Natural killer cell (primary cell): ENCODE measurements around the gene CTNNAL1. TPM values are rescaled to one million over a fixed set of nuclear protein-coding genes. Genes with fewer than 3 reads are reported as not detected.

Experiments
- ATAC-seq, 3 donors: fragments of 150-1000 bp in 2 of 3; fragments of 200-7000 bp in 1 of 3; cut with Tn5 transposase; 1 replicate in 1 of 3; 2 replicates in 2 of 3; pipeline ENCODE4 v1.10.0; 2021; ENCODE audit warnings: mild to moderate bottlenecking in 2 of 3, moderate library complexity in 2 of 3
- DNase-seq, 2 donors: peaks; one replicate each; pipeline versions ENCODE4 v3.0.0 to v3.0.0-alpha.2; 2013 to 2021; ENCODE audit warnings: mixed read lengths in 1 of 2
- H3K27ac ChIP-seq: one replicate; pipeline ENCODE4 v1.5.1; 2013; ENCODE audit warnings: mild to moderate bottlenecking, low read length
- H3K27me3 ChIP-seq: one replicate; pipeline ENCODE4 v1.6.1; 2013; ENCODE audit warnings: low read length; ENCODE audit not compliant: control insufficient read depth, insufficient read depth
- H3K36me3 ChIP-seq: one replicate; pipeline ENCODE4 v1.6.1; 2013; ENCODE audit warnings: low read length; ENCODE audit not compliant: control insufficient read depth, insufficient read depth
- H3K4me1 ChIP-seq: one replicate; pipeline ENCODE4 v1.6.1; 2013; ENCODE audit warnings: low read length; ENCODE audit not compliant: control insufficient read depth, insufficient read depth
- H3K4me3 ChIP-seq: one replicate; pipeline ENCODE4 v1.5.1; 2013; ENCODE audit warnings: low read length
- H3K9me3 ChIP-seq: one replicate; pipeline ENCODE4 v1.6.1; 2013; ENCODE audit warnings: low read length; ENCODE audit not compliant: control insufficient read depth, insufficient read depth
- H3K27ac Mint-ChIP-seq, 2 donors: one replicate each; pipeline ENCODE4 v1.8.0; 2022; ENCODE audit warnings: mild to moderate bottlenecking in 2 of 2, mixed read lengths in 2 of 2, moderate library complexity in 1 of 2
- H3K27me3 Mint-ChIP-seq, 2 donors: one replicate each; pipeline ENCODE4 v1.8.0; 2022; ENCODE audit warnings: low read depth in 2 of 2, mixed read lengths in 2 of 2
- H3K36me3 Mint-ChIP-seq: one replicate; pipeline ENCODE4 v1.8.0; 2022; ENCODE audit warnings: mixed read lengths
- H3K4me1 Mint-ChIP-seq, 2 donors: one replicate each; pipeline ENCODE4 v1.8.0; 2022; ENCODE audit warnings: mixed read lengths in 2 of 2
- H3K4me3 Mint-ChIP-seq: one replicate; pipeline ENCODE4 v1.8.0; 2022; ENCODE audit warnings: mild to moderate bottlenecking, moderate library complexity, mixed read lengths
- H3K9me3 Mint-ChIP-seq, 2 donors: one replicate each; pipeline ENCODE4 v1.8.0; 2022; ENCODE audit warnings: mixed read lengths in 2 of 2
- WGBS: methylation state at CpG from one replicate; pipeline ENCODE4 v1.1.7; 2013; ENCODE audit warnings: missing lambda C conversion rate; ENCODE audit not compliant: insufficient coverage; 5-methylcytosine and 5-hydroxymethylcytosine counted together
- intact Hi-C: fragments of 100-400 bp; cut with micrococcal nuclease; formaldehyde crosslinking; loops from one replicate; pipeline ENCODE4 v1.14.2; 2022
- total RNA-seq, 4 donors: library from RNA; stranded (reverse); fragments of 120-200 nt in 1 of 4; gene quantifications; one replicate each; pipeline versions ENCODE4 v1.2.3 to v1.2.4, GENCODE V29; 2013 to 2022
- TF ChIP-seq, protein P1 (sequence below): fragments of 200-600 bp; IDR thresholded peaks from one replicate; pipeline ENCODE4 v1.8.0; 2022; ENCODE audit warnings: antibody characterized with exemption

CTNNAL1 gene
- total RNA-seq, 3 donors from 2014 or later (not counting 1 experiment from before 2014, with no cell fraction given): 2.6 to 7.6 (median 2.7) TPM

DNA sequence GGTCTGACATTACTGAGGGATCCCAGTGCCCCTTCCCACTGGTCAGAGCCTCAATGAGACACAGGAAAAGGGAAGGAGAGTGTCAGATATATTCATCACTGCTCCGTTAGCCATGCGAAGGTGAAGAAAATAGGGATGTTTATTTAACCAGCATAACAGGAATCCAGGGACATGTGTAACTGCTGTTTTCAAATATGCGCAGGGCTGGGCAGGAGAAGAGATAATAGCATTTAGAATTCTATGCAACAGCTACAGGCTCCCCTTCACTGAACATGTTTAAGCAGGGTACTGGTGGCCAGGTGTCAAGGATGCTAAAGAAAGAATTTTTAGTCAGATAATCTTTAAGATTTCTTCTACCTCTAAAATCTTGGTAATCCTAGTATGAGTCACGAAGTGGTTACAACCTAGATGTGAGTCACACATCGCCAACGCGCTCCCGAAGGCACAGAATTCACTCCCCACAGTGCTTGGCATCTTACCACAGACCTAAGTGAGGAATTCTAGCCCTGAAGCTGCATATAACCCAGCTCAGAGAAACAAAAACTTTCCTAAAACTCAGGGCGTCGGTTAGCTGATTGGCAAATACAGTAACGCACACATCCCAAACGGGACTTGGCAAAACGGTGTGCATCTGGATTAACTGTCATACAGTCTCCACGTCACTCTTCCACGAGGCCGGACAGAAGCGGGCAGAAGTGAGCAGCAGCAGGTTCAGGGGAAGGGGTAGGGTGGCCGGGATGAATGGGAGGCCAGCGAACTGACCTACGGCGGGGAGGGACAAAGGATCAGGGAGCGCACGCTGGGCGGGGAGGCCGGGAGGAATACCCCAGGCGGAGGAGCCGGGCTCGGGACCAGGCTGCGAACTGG is 1.1 kb downstream of the CTNNAL1 start:
- Mint-ChIP-seq H3K27ac (peak overlapping the region; percentile 73 to 91), H3K4me3 (peak overlapping the region; percentile 98), H3K9me3 (no peaks in the 10 kb centered on the region), H3K36me3 (no peaks in the 10 kb centered on the region), H3K4me1 (peaks cover 24 to 29% of the 10 kb centered on the region in 2 donors), H3K27me3 (peaks cover 0 to 7% of the 10 kb centered on the region in 2 donors)
- Histone ChIP-seq H3K9me3 (no peaks in the 10 kb centered on the region), H3K27ac (no peak overlapping the region), H3K27me3 (no peaks in the 10 kb centered on the region), H3K4me1 (peaks cover 15% of the 10 kb centered on the region), H3K36me3 (no peaks in the 10 kb centered on the region), H3K4me3 (peak overlapping the region; percentile 51)
- whole genome bisulfite sequencing: 7% methylated on average over 29 of the region's 29 CpGs
- peak; percentile 21 to 56 for DNase-seq
- intact Hi-C loops: loop anchor here (2.0 kb wide), 1 partner anchor 77 kb away; the partner anchor contains the start of genes ABITRAM and ELP1
- TF ChIP-seq, protein P1, sequence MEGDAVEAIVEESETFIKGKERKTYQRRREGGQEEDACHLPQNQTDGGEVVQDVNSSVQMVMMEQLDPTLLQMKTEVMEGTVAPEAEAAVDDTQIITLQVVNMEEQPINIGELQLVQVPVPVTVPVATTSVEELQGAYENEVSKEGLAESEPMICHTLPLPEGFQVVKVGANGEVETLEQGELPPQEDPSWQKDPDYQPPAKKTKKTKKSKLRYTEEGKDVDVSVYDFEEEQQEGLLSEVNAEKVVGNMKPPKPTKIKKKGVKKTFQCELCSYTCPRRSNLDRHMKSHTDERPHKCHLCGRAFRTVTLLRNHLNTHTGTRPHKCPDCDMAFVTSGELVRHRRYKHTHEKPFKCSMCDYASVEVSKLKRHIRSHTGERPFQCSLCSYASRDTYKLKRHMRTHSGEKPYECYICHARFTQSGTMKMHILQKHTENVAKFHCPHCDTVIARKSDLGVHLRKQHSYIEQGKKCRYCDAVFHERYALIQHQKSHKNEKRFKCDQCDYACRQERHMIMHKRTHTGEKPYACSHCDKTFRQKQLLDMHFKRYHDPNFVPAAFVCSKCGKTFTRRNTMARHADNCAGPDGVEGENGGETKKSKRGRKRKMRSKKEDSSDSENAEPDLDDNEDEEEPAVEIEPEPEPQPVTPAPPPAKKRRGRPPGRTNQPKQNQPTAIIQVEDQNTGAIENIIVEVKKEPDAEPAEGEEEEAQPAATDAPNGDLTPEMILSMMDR: no peak
- peak in 1 of 3 donors; percentile 13 for ATAC-seq

DNA sequence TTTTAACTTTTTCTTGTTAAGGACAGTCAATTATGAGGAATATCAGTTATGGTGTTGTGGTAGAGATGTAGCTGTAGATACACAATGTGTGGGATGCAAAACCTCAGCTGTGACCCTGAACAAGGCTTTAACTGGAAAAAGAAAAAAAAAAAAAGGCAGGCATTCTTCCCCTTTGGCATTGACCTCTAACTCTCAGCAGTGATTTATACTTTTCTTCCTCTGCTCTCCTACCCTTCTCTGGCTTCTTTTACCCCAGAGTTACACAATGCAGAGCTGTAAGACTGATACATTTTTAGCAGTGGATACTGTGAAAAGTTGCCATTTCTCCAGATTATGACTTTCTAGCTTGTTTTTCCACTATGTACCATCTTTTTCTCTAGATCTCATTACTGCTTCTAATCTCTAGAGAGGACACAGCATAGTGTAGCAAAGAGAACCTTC is 2.0 kb downstream of the CTNNAL1 start:
- Histone ChIP-seq H3K27ac (no peak overlapping the region), H3K36me3 (no peaks in the 10 kb centered on the region), H3K4me3 (no peak overlapping the region), H3K27me3 (no peaks in the 10 kb centered on the region), H3K4me1 (peaks cover 15% of the 10 kb centered on the region), H3K9me3 (no peaks in the 10 kb centered on the region)
- ATAC-seq (no peak), DNase-seq (no peak)
- Mint-ChIP-seq H3K36me3 (no peaks in the 10 kb centered on the region), H3K4me1 (peaks cover 24 to 29% of the 10 kb centered on the region in 2 donors), H3K27me3 (peaks cover 0 to 7% of the 10 kb centered on the region in 2 donors), H3K27ac (peak overlapping the region in 1 of 2 donors; percentile 91), H3K4me3 (peak overlapping the region; percentile 1), H3K9me3 (no peaks in the 10 kb centered on the region)
- intact Hi-C loops: no loop called here
- TF ChIP-seq, protein P1: no peak

DNA sequence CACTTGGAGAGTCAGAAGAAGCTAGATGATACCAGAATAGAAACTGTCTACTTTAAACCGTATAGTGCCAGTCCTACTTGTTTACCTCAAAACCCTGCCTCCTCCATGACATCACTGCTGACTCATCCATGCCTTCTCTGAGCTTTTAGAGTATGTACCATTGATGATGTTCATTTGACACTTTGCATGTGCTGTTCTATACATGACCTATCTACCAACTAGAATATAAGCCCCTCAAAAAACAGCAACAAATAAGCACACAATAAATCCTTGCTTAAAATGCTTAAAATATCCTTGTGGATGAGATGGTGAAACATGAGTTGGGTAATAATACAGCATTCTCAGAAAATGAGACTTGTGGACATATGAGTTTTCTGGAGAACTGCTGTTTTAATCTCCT is 2.6 kb downstream of the CTNNAL1 start:
- no peaks in the 10 kb centered on the region for H3K9me3 Mint-ChIP-seq
- WGBS: 23% methylated on average over 1 of the region's 1 CpG
- intact Hi-C loops: no loop called here
- Histone ChIP-seq H3K27ac (no peak overlapping the region), H3K4me1 (peaks cover 15% of the 10 kb centered on the region), H3K4me3 (no peak overlapping the region), H3K36me3 (no peaks in the 10 kb centered on the region), H3K27me3 (no peaks in the 10 kb centered on the region), H3K9me3 (no peaks in the 10 kb centered on the region)
- peaks cover 24 to 29% of the 10 kb centered on the region in 2 donors for H3K4me1 Mint-ChIP-seq
- peaks cover 0 to 7% of the 10 kb centered on the region in 2 donors for H3K27me3 Mint-ChIP-seq
- no peaks in the 10 kb centered on the region for H3K36me3 Mint-ChIP-seq
- peak overlapping the region in 1 of 2 donors; percentile 91 for H3K27ac Mint-ChIP-seq
- TF ChIP-seq, protein P1: no peak
- peak overlapping the region; percentile 1 for H3K4me3 Mint-ChIP-seq
- ATAC-seq (peak in 1 of 3 donors; percentile 24), DNase-seq (peak; percentile 24 to 61)
